MM.1S (cell line): Measurements from ENCODE around the gene PEX5.

ENCODE experiments used
- DNase-seq: peaks from one replicate; pipeline ENCODE4 v3.0.0-alpha.2; 2015
- H2AFZ ChIP-seq: fragments of 300-600 bp; sonication (generic); 2 replicates; pipeline ENCODE4 v1.6.0; 2016; ENCODE audit warnings: antibody characterized with exemption, low read length
- H3F3A ChIP-seq: fragments of 300-600 bp; sonication (generic); 2 replicates; pipeline ENCODE4 v1.6.1; 2016; ENCODE audit warnings: mild to moderate bottlenecking, antibody characterized with exemption, low read length, moderate library complexity, mixed read lengths; ENCODE audit not compliant: insufficient read depth
- H3K27ac ChIP-seq: fragments of 300-600 bp; sonication (generic); 2 replicates; pipeline ENCODE4 v1.5.1; 2016; ENCODE audit warnings: mild to moderate bottlenecking, low read length
- H3K27me3 ChIP-seq: fragments of 300-600 bp; sonication (generic); replicated peaks from 2 replicates; pipeline ENCODE4 v1.6.0; 2016; ENCODE audit warnings: low read length; ENCODE audit not compliant: insufficient read depth
- H3K36me3 ChIP-seq: fragments of 300-600 bp; sonication (generic); replicated peaks from 2 replicates; pipeline ENCODE4 v1.6.1; 2016; ENCODE audit warnings: mild to moderate bottlenecking, low read length, mixed read lengths; ENCODE audit not compliant: insufficient read depth
- H3K4me1 ChIP-seq: fragments of 300-600 bp; sonication (generic); 2 replicates; pipeline ENCODE4 v1.6.1; 2016; ENCODE audit warnings: low read length, mixed read lengths
- H3K4me2 ChIP-seq: fragments of 300-600 bp; sonication (generic); 2 replicates; pipeline ENCODE4 v1.6.0; 2016; ENCODE audit warnings: low read depth, low read length
- H3K4me3 ChIP-seq: fragments of 300-600 bp; sonication (generic); 2 replicates; pipeline ENCODE4 v1.5.1; 2016; ENCODE audit warnings: low read length, mixed read lengths
- H3K79me2 ChIP-seq: fragments of 300-600 bp; sonication (generic); 2 replicates; pipeline ENCODE4 v1.6.1; 2016; ENCODE audit warnings: mixed run types, low read length, mixed read lengths
- H3K9ac ChIP-seq: fragments of 300-600 bp; sonication (generic); 2 replicates; pipeline ENCODE4 v1.6.1; 2016; ENCODE audit warnings: low read length, mixed read lengths
- H3K9me2 ChIP-seq: fragments of 300-600 bp; sonication (generic); replicated peaks from 2 replicates; pipeline ENCODE4 v1.6.1; 2016; ENCODE audit warnings: mild to moderate bottlenecking, low read length, mixed read lengths; ENCODE audit not compliant: insufficient read depth
- H3K9me3 ChIP-seq: fragments of 300-600 bp; sonication (generic); replicated peaks from 2 replicates; pipeline ENCODE4 v1.6.1; 2016; ENCODE audit warnings: mild to moderate bottlenecking, low read length, mixed read lengths; ENCODE audit not compliant: insufficient read depth
- H4K20me1 ChIP-seq: fragments of 300-600 bp; sonication (generic); 2 replicates; pipeline ENCODE4 v1.6.1; 2016; ENCODE audit warnings: mild to moderate bottlenecking, low read length, moderate library complexity, mixed read lengths; ENCODE audit not compliant: insufficient read depth
- EZH2 ChIP-seq: fragments of 300-600 bp; sonication (generic); optimal IDR thresholded peaks from 2 replicates; pipeline ENCODE3; 2017; ENCODE audit warnings: low read depth, mild to moderate bottlenecking, antibody characterized with exemption, low read length, mixed read lengths
- EZH2phosphoT487 ChIP-seq: fragments of 300-600 bp; sonication (generic); IDR thresholded peaks from 2 replicates; pipeline ENCODE4 v1.6.1; 2018; ENCODE audit warnings: antibody characterized with exemption, low read length
- TF ChIP-seq, protein P1 (sequence below): fragments of 300-600 bp; sonication (generic); IDR thresholded peaks from 2 replicates; pipeline ENCODE4 v1.5.1; 2016; ENCODE audit warnings: antibody characterized with exemption, low read length, mixed read lengths

Gene PEX5

DNA sequence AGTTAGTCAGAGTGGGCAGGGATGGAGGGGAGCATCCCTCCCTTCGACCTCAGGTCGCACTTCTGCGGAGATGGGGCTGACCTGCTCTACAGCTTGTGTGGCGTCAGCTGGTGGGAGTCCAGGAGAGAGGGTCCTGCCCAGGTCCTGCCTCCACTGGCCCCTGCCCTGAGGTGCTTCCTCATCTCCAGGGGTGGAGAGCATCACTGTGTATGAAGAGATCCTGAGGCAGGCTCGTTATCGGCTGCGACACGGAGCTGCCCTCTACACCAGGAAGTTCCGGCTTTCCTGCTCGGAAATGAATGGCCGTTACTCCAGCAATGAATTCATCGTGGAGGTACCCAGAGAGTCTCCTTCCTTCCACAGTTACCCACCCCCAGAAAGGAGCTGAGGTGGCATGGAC is 39.1 kb upstream of the PEX5 start:
- H3K4me3 ChIP-seq: no peak overlapping the region
- no peak overlapping the region for H3K4me2 ChIP-seq
- no peaks in the 10 kb centered on the region for H3K36me3 ChIP-seq
- no peaks in the 10 kb centered on the region for H3K9me3 ChIP-seq
- H3K79me2 ChIP-seq: no peaks in the 10 kb centered on the region
- H3K27me3 ChIP-seq: no peaks in the 10 kb centered on the region
- H3K4me1 ChIP-seq: no peaks in the 10 kb centered on the region
- H3F3A ChIP-seq: no peaks in the 10 kb centered on the region
- H3K9me2 ChIP-seq: no peaks in the 10 kb centered on the region
- DNase-seq: no peak
- no peak overlapping the region for H3K27ac ChIP-seq
- no peaks in the 10 kb centered on the region for H4K20me1 ChIP-seq
- no peak overlapping the region for H2AFZ ChIP-seq
- TF ChIP-seq EZH2: no peak
- no peak for TF ChIP-seq EZH2phosphoT487
- TF ChIP-seq, protein P1, sequence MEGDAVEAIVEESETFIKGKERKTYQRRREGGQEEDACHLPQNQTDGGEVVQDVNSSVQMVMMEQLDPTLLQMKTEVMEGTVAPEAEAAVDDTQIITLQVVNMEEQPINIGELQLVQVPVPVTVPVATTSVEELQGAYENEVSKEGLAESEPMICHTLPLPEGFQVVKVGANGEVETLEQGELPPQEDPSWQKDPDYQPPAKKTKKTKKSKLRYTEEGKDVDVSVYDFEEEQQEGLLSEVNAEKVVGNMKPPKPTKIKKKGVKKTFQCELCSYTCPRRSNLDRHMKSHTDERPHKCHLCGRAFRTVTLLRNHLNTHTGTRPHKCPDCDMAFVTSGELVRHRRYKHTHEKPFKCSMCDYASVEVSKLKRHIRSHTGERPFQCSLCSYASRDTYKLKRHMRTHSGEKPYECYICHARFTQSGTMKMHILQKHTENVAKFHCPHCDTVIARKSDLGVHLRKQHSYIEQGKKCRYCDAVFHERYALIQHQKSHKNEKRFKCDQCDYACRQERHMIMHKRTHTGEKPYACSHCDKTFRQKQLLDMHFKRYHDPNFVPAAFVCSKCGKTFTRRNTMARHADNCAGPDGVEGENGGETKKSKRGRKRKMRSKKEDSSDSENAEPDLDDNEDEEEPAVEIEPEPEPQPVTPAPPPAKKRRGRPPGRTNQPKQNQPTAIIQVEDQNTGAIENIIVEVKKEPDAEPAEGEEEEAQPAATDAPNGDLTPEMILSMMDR: no peak
- no peak overlapping the region for H3K9ac ChIP-seq

DNA sequence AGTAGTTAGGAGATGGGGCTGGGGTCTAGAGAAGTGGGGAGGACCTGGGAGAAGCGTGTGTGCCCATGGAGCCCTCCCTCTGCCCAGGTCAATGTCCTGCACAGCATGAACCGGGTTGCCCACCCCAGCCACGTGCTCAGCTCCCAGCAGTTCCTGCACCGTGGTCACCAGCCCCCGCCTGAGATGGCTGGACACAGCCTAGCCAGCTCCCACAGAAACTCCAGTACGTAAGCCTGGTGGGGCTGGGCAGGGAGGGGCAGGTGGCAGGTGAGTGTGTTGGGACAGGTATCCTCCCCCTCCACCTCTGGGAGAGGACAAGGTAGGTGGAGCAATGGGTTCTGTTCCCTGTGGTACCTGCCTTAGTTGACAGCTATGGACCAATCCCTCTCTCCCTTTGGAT is 38.6 kb upstream of the PEX5 start:
- Histone ChIP-seq H3K4me3 (no peak overlapping the region), H3K9ac (no peak overlapping the region), H3K4me2 (no peak overlapping the region), H2AFZ (no peak overlapping the region), H3K9me3 (no peaks in the 10 kb centered on the region), H3K36me3 (no peaks in the 10 kb centered on the region), H3K27me3 (no peaks in the 10 kb centered on the region), H3F3A (no peaks in the 10 kb centered on the region), H3K4me1 (no peaks in the 10 kb centered on the region), H3K79me2 (no peaks in the 10 kb centered on the region), H3K9me2 (no peaks in the 10 kb centered on the region), H3K27ac (no peak overlapping the region), H4K20me1 (no peaks in the 10 kb centered on the region)
- TF ChIP-seq EZH2 (no peak), EZH2phosphoT487 (no peak)
- TF ChIP-seq, protein P1: no peak
- DNase-seq: no peak

DNA sequence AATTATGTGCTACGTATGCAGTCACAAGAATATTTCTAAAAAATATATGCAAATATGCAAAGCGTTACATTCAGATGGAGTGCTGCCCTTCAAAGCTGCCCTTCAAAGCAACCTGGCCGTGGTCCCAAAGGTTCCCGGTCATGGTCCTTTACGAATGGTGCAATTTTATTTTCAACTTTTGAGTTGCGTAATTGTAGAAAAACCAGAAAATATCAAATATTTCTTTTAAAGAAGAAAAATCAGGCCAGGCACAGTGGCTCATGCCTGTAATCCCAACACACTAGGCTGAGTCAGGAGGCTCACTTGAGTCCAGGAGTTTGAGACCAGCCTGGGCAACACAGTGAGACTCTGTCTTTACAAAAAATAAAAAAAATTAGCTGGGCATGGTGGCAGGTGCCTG is 38.0 kb upstream of the PEX5 start:
- H3F3A ChIP-seq: no peaks in the 10 kb centered on the region
- H3K9ac ChIP-seq: no peak overlapping the region
- no peaks in the 10 kb centered on the region for H3K36me3 ChIP-seq
- TF ChIP-seq, protein P1: no peak
- TF ChIP-seq EZH2: no peak
- no peaks in the 10 kb centered on the region for H3K4me1 ChIP-seq
- H3K4me3 ChIP-seq: no peak overlapping the region
- H3K9me3 ChIP-seq: no peaks in the 10 kb centered on the region
- DNase-seq: no peak
- no peaks in the 10 kb centered on the region for H3K9me2 ChIP-seq
- H3K27me3 ChIP-seq: no peaks in the 10 kb centered on the region
- no peaks in the 10 kb centered on the region for H3K79me2 ChIP-seq
- no peak overlapping the region for H3K27ac ChIP-seq
- H2AFZ ChIP-seq: no peak overlapping the region
- H3K4me2 ChIP-seq: no peak overlapping the region
- no peaks in the 10 kb centered on the region for H4K20me1 ChIP-seq

DNA sequence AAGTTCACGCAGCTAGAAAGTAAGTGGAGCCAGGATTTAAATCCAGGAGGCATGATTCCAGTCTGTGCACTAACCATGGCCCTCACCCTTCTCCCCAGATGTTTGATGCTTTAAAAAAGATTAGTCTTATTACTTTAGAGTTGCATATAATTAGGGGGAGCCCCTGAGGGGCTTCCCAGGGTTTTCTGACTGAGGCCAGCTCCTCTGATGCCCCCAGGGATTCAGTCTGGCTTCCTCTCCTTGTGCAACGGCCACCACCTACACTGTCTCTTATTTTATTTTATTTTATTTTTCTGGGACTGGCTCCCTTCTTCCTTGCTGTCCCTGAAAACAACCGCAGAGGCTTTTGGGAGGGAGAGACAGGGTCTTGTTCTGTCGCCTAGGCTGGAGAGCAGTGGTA is 36.7 kb upstream of the PEX5 start:
- Histone ChIP-seq H3F3A (no peaks in the 10 kb centered on the region), H3K4me2 (no peak overlapping the region), H3K36me3 (no peaks in the 10 kb centered on the region), H3K27ac (no peak overlapping the region), H3K4me3 (no peak overlapping the region), H2AFZ (no peak overlapping the region), H3K9ac (no peak overlapping the region), H4K20me1 (no peaks in the 10 kb centered on the region), H3K27me3 (no peaks in the 10 kb centered on the region), H3K9me2 (no peaks in the 10 kb centered on the region), H3K9me3 (no peaks in the 10 kb centered on the region), H3K79me2 (no peaks in the 10 kb centered on the region), H3K4me1 (no peaks in the 10 kb centered on the region)
- DNase-seq: no peak
- TF ChIP-seq EZH2phosphoT487: no peak
- TF ChIP-seq EZH2: no peak
- TF ChIP-seq, protein P1: no peak
